Measurements from ENCODE around the gene PDZD4.

PDZD4 gene

GRCh38 chrX:153782313-153782712 lies 48.0 kb downstream of the PDZD4 start:
- H3K27ac ChIP-seq = no peak overlapping the region
- TF ChIP-seq, protein P1, sequence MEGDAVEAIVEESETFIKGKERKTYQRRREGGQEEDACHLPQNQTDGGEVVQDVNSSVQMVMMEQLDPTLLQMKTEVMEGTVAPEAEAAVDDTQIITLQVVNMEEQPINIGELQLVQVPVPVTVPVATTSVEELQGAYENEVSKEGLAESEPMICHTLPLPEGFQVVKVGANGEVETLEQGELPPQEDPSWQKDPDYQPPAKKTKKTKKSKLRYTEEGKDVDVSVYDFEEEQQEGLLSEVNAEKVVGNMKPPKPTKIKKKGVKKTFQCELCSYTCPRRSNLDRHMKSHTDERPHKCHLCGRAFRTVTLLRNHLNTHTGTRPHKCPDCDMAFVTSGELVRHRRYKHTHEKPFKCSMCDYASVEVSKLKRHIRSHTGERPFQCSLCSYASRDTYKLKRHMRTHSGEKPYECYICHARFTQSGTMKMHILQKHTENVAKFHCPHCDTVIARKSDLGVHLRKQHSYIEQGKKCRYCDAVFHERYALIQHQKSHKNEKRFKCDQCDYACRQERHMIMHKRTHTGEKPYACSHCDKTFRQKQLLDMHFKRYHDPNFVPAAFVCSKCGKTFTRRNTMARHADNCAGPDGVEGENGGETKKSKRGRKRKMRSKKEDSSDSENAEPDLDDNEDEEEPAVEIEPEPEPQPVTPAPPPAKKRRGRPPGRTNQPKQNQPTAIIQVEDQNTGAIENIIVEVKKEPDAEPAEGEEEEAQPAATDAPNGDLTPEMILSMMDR (conservative IDR thresholded peaks at IDR 0.05) = no peak

DNA sequence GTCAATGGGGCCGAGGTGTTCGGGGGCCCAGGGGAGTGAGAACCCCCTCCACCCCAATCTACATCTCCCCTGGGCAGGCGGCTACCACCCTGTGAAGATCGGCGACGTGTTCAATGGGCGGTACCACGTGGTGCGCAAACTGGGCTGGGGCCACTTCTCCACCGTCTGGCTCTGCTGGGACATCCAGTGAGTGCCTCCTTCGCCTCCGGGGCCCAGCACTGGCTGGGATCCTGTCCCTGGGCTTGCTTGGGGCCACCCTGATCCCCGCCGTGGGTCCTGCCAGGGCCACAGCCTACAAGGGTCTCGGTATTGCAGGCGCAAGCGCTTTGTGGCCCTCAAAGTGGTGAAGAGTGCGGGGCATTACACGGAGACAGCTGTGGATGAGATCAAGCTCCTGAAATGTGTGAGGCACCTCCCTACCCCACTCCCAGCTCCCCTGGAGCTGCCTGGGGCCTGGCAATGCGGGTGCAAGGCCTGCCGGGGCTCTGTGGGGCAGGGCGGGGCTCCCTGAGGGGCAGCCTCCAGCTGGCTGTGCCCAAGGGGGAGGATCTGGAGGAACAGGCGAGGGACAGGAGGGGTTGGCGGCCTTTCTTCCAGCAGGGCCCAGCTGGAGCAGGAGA lies 48.8 kb downstream of the PDZD4 start:
- TF ChIP-seq, protein P1 (conservative IDR thresholded peaks at IDR 0.05) = no peak
- no peak overlapping the region for H3K27ac ChIP-seq

- H3K27ac ChIP-seq = no peak within 1 kb of the TSS
- TF ChIP-seq, protein P1 (conservative IDR thresholded peaks at IDR 0.05) = no peak
Observed at GRCh38 chrX:153780678-153781427, 49.5 kb downstream of the PDZD4 start, which contains the start of gene SRPK3. TSS of gene SRPK3 (plus strand) at chrX:153781041. CDS start at chrX:153781087, 46 bp downstream.

DNA sequence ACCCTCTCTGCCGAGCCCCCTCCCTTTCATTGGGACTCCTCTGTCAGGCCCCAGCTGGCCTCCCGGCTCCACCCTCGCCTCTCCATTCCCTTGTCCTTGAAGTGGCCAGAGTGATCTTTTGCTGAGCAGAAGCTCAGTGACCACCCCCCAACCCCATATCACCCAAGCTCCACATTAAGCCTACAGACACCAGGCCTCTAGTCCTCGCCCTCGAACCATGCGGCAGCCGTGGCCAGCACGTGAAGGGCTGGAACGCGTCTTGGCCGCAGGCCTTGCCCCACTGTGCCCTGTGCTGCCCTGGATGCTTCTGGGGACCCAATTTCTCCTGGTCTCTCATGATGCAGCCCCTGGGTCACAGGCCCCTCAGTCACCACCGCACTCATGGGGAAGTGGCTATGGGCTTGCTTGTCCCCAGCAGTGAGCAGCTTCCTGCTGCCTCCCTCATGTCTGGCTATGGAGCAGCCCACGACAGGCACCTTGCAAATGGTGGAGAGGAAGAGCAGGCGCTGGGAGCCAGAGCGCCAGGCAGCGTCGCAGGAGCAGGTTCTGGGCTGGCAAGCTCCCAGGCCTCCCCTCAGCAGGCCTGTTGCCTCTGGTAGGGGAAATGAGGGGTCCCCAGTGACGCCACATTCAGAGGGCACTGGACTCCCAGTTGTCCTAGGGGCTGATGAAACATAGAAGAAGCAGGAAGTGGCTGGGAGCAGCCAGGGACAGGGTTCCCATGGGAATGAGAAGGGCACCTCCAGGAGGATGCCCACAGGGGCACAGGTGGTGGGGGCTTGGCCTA lies 50.3 kb downstream of the PDZD4 start:
- no peak overlapping the region for H3K27ac ChIP-seq
- TF ChIP-seq, protein P1 (conservative IDR thresholded peaks at IDR 0.05) = no peak

GRCh38 chrX:153778684-153779101 lies 51.7 kb downstream of the PDZD4 start:
- TF ChIP-seq, protein P1 (conservative IDR thresholded peaks at IDR 0.05) = peak; percentile 61
- H3K27ac ChIP-seq = no peak overlapping the region

DNA sequence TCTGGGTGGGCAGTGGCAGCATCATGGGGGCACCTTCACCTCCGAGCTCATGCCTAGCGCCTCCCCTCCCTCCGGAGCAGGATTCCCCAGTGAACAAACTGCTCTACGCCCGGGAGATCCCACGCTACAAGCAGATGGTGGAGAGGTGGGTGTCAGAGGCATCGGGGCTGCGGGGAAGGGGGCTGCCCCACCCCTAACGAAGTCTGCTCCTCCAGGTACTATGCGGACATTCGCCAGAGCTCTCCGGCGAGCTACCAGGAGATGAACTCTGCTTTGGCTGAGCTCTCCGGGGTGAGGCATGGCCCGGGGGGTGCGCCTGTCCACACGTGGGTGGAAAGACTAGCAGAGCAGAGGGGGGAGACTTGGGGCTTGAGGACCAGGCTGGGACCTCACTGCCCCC lies 52.2 kb downstream of the PDZD4 start:
- TF ChIP-seq, protein P1 (conservative IDR thresholded peaks at IDR 0.05) = no peak
- H3K27ac ChIP-seq = no peak overlapping the region

All from VCaP (cell line).